DND-41 (cell line): ENCODE data around the gene YBX2.
A peak's percentile ranks its signal among the peaks of the same experiment; 100 is the strongest.

Source experiments
- ATAC-seq: fragments of 200-7000 bp; cut with Tn5 transposase; 3 replicates; pipeline ENCODE4 v1.9.1; 2021; ENCODE audit warnings: low read depth; ENCODE audit not compliant: insufficient read depth
- DNase-seq: peaks from one replicate; pipeline ENCODE4 v3.0.0-alpha.2; 2020
- H2AFZ ChIP-seq: 2 replicates; pipeline ENCODE4 v1.6.0; 2012; ENCODE audit warnings: low read depth, low read length
- H3K27ac ChIP-seq: 2 replicates; pipeline ENCODE4 v1.5.1; 2012; ENCODE audit warnings: low read length, inconsistent platforms
- H3K27me3 ChIP-seq: fragments of 200-600 bp; sonication (generic); 2 replicates; pipeline ENCODE4 v1.6.0; 2012; ENCODE audit warnings: low read length, mild to moderate bottlenecking, inconsistent platforms; ENCODE audit not compliant: insufficient read depth, poor library complexity
- H3K36me3 ChIP-seq: 2 replicates; pipeline ENCODE4 v1.5.1; 2012; ENCODE audit warnings: low read length, inconsistent platforms; ENCODE audit not compliant: insufficient read depth
- H3K4me1 ChIP-seq: 2 replicates; pipeline ENCODE4 v1.5.1; 2012; ENCODE audit warnings: mild to moderate bottlenecking, low read length; ENCODE audit not compliant: insufficient read depth
- H3K4me2 ChIP-seq: 2 replicates; pipeline ENCODE4 v1.6.0; 2012; ENCODE audit warnings: mild to moderate bottlenecking, moderate library complexity, low read length, inconsistent platforms; ENCODE audit not compliant: insufficient read depth
- H3K4me3 ChIP-seq, 2 experiments: fragments of 200-600 bp in 1 of 2; shearing (Covaris generic) in 1 of 2; 2 replicates each; pipeline ENCODE4 v1.5.1; 2012 to 2016; ENCODE audit warnings: inconsistent platforms in 2 of 2, low read length in 2 of 2, mild to moderate bottlenecking in 2 of 2, low read depth in 1 of 2, moderate library complexity in 1 of 2
- H3K79me2 ChIP-seq: 2 replicates; pipeline ENCODE4 v1.6.0; 2012; ENCODE audit warnings: low read length, inconsistent platforms; ENCODE audit not compliant: insufficient read depth
- H3K9ac ChIP-seq: 2 replicates; pipeline ENCODE4 v1.6.0; 2012; ENCODE audit warnings: low read depth, mild to moderate bottlenecking, inconsistent platforms, low read length, moderate library complexity
- H3K9me3 ChIP-seq: 2 replicates; pipeline ENCODE4 v1.5.1; 2012; ENCODE audit warnings: low read length, moderate library complexity, mild to moderate bottlenecking, inconsistent platforms; ENCODE audit not compliant: insufficient read depth, severe bottlenecking
- H4K20me1 ChIP-seq: 2 replicates; pipeline ENCODE4 v1.6.0; 2012; ENCODE audit warnings: low read length; ENCODE audit not compliant: insufficient read depth
- EZH2 ChIP-seq: IDR thresholded peaks from 3 replicates; pipeline ENCODE4 v1.6.1; 2012; ENCODE audit warnings: borderline replicate concordance, low read depth, mild to moderate bottlenecking, moderate library complexity, low read length, inconsistent platforms; ENCODE audit not compliant: severe bottlenecking
- TF ChIP-seq, protein P1 (sequence below): IDR thresholded peaks from 2 replicates; pipeline ENCODE4 v1.5.1; 2012; ENCODE audit warnings: borderline replicate concordance, low read length, moderate library complexity, mild to moderate bottlenecking; ENCODE audit not compliant: poor library complexity, severe bottlenecking; ENCODE audit errors: extremely low read depth

YBX2 gene

GRCh38 chr17:7307686-7308624 is 13.5 kb upstream of the YBX2 start:
- Histone ChIP-seq H4K20me1 (peaks cover 45% of the 10 kb centered on the region), H3K27me3 (no peaks in the 10 kb centered on the region), H3K9me3 (no peaks in the 10 kb centered on the region), H2AFZ (no peak overlapping the region), H3K4me1 (peaks cover 56% of the 10 kb centered on the region), H3K36me3 (peaks cover 42% of the 10 kb centered on the region), H3K27ac (peak overlapping the region; percentile 94), H3K79me2 (peaks cover 50% of the 10 kb centered on the region), H3K4me3 (peak overlapping the region; percentile 77 to 84), H3K9ac (peak overlapping the region; percentile 88), H3K4me2 (peak overlapping the region; percentile 76)
- TF ChIP-seq, protein P1, sequence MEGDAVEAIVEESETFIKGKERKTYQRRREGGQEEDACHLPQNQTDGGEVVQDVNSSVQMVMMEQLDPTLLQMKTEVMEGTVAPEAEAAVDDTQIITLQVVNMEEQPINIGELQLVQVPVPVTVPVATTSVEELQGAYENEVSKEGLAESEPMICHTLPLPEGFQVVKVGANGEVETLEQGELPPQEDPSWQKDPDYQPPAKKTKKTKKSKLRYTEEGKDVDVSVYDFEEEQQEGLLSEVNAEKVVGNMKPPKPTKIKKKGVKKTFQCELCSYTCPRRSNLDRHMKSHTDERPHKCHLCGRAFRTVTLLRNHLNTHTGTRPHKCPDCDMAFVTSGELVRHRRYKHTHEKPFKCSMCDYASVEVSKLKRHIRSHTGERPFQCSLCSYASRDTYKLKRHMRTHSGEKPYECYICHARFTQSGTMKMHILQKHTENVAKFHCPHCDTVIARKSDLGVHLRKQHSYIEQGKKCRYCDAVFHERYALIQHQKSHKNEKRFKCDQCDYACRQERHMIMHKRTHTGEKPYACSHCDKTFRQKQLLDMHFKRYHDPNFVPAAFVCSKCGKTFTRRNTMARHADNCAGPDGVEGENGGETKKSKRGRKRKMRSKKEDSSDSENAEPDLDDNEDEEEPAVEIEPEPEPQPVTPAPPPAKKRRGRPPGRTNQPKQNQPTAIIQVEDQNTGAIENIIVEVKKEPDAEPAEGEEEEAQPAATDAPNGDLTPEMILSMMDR = peak; percentile 23
- no peak for TF ChIP-seq EZH2
- ATAC-seq (peak; percentile 0; the same call in 1 of the 3 replicates), DNase-seq (peak; percentile 56)

- H3K9me3 ChIP-seq = no peaks in the 10 kb centered on the region
- peaks cover 43% of the 10 kb centered on the region for H3K79me2 ChIP-seq
- no peaks in the 10 kb centered on the region for H3K27me3 ChIP-seq
- no peak for TF ChIP-seq EZH2
- TF ChIP-seq, protein P1 = no peak
- DNase-seq = peak; percentile 100
- peak within 1 kb of the TSS; percentile 94 for H3K27ac ChIP-seq
- H3K4me3 ChIP-seq = peak within 1 kb of the TSS; percentile 77 to 84
- H3K4me1 ChIP-seq = peaks cover 50% of the 10 kb centered on the region
- peak within 1 kb of the TSS; percentile 67 for H2AFZ ChIP-seq
- H3K9ac ChIP-seq = peak within 1 kb of the TSS; percentile 88
- H3K4me2 ChIP-seq = peak within 1 kb of the TSS; percentile 77
- peaks cover 34% of the 10 kb centered on the region for H3K36me3 ChIP-seq
- peaks cover 38% of the 10 kb centered on the region for H4K20me1 ChIP-seq
- ATAC-seq = peak; percentile 83
These were observed 12.7 kb upstream of the YBX2 start, which contains the start of gene EIF5A for GRCh38 chr17:7306911-7307685. EIF5A (plus strand) TSS chr17:7307628; CDS start chr17:7309636, 2,008 bp downstream.

DNA sequence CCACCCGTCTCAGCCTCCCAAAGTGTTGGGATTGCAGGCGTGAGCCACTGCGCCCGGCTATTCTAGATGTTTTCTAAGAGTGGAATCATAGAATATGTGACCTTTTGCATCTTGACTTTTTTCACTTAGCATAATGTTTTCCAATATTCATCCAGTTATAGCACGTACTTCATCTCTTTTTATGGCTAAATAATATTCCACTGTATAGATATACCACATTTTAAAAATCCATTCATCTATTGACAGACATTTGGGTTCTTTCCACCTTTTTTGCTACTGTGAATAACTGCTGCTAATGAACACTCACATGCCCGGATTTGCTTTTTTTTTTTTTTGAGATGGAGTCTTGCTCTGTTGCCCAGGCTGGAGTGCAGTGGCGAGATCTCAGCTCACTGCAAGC is 9.7 kb upstream of the YBX2 start:
- H3K4me2 ChIP-seq = no peak overlapping the region
- TF ChIP-seq EZH2 = no peak
- TF ChIP-seq, protein P1 = no peak
- peaks cover 17% of the 10 kb centered on the region for H3K79me2 ChIP-seq
- H3K4me1 ChIP-seq = peaks cover 24% of the 10 kb centered on the region
- DNase-seq = no peak
- H3K36me3 ChIP-seq = peaks cover 7% of the 10 kb centered on the region
- ATAC-seq = no peak
- no peak overlapping the region for H3K27ac ChIP-seq
- no peaks in the 10 kb centered on the region for H3K27me3 ChIP-seq
- no peak overlapping the region for H3K4me3 ChIP-seq
- no peaks in the 10 kb centered on the region for H3K9me3 ChIP-seq
- H3K9ac ChIP-seq = no peak overlapping the region
- no peak overlapping the region for H2AFZ ChIP-seq
- H4K20me1 ChIP-seq = peaks cover 12% of the 10 kb centered on the region
